GM08714 (cell line): ENCODE measurements around the gene KCNH3.
"Not testable (repeated sequence)": the region's sequence is repeated elsewhere in the genome, so short reads cannot be mapped to it uniquely, and the experiment has no call there.

ENCODE experiments used
- H3K4me3 ChIP-seq: fragments of 200-500 bp; sonication (Bioruptor generic); 2 replicates; pipeline ENCODE4 v1.5.1; 2014; ENCODE audit warnings: mild to moderate bottlenecking, low read length, inconsistent platforms
- ZNF274 ChIP-seq: IDR thresholded peaks from 2 replicates; pipeline ENCODE4 v1.6.1; 2012; ENCODE audit warnings: mild to moderate bottlenecking, low read depth, low read length

The KCNH3 gene, protein sequence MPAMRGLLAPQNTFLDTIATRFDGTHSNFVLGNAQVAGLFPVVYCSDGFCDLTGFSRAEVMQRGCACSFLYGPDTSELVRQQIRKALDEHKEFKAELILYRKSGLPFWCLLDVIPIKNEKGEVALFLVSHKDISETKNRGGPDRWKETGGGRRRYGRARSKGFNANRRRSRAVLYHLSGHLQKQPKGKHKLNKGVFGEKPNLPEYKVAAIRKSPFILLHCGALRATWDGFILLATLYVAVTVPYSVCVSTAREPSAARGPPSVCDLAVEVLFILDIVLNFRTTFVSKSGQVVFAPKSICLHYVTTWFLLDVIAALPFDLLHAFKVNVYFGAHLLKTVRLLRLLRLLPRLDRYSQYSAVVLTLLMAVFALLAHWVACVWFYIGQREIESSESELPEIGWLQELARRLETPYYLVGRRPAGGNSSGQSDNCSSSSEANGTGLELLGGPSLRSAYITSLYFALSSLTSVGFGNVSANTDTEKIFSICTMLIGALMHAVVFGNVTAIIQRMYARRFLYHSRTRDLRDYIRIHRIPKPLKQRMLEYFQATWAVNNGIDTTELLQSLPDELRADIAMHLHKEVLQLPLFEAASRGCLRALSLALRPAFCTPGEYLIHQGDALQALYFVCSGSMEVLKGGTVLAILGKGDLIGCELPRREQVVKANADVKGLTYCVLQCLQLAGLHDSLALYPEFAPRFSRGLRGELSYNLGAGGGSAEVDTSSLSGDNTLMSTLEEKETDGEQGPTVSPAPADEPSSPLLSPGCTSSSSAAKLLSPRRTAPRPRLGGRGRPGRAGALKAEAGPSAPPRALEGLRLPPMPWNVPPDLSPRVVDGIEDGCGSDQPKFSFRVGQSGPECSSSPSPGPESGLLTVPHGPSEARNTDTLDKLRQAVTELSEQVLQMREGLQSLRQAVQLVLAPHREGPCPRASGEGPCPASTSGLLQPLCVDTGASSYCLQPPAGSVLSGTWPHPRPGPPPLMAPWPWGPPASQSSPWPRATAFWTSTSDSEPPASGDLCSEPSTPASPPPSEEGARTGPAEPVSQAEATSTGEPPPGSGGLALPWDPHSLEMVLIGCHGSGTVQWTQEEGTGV

DNA sequence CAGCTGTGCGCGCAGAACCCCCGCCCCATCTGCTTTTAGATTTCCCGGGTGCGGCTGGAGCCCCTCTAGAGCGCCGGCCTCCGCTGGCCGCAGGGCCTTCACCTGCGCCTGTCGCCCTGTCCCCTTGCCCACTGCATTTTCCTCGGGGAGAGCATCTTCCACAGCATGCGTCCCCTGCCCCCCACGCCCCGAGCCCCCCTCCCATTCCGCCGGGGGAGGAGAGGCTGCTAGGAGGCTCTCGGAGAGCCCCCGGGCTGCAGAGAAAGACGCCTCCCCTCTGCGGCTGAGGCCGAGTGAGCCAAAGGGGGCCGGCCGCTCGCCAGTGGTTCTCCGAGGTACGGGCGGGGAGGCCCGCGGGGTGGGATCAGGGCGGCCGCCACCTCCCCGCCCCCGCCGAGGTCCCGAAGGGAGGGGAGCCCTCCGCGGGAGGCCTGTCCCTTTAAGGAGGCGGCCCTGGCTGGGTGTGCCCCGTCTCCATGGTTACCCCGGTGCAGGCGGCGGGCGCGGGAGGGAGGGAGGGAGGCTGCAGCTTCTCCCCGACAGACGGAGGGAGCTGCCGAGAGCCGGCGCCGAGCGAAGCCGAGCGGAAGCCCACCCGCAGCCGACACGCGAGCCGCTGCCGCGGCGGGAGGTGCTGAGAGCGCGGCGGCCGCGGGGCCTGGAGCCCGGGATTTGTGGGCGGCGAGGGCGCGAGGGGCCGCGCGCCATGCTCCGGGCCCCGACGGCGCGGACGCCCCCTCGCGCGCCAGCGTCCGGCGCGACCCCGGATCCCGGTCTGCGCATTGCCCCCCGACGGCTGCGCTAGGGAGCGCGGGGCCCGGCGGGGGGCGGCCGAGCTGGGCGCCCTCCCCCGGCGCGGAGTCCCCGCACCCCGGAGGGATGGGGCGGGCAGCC, at the start of gene KCNH3:
Gene KCNH3, plus strand, starts transcription at position 521 of the 894 bp plus-strand sequence. CDS start 387 bp downstream, outside the sequence.
- no peak for TF ChIP-seq ZNF274
- peak within 1 kb of the TSS; percentile 36; the same call in 1 of the 2 replicates for H3K4me3 ChIP-seq

DNA sequence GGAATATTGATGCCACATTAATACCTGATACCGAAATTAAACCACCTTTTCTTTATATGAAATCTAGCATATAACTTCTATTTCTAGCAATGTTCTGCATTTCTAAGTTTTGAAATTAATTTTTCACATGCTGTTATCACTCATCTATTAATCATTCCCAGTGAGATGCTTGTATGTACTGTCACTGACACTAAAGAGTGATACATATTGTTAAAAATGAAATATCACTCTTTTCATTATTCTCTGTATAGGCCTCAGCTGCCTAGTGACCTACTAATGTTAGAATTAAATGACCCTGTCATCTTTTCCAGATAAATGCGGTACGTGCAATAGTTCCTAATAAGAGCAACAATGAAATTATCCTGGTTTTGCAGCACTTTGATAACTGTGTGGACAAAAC, 49.7 kb upstream of the KCNH3 start:
- no peak overlapping the region for H3K4me3 ChIP-seq
- no peak for TF ChIP-seq ZNF274

DNA sequence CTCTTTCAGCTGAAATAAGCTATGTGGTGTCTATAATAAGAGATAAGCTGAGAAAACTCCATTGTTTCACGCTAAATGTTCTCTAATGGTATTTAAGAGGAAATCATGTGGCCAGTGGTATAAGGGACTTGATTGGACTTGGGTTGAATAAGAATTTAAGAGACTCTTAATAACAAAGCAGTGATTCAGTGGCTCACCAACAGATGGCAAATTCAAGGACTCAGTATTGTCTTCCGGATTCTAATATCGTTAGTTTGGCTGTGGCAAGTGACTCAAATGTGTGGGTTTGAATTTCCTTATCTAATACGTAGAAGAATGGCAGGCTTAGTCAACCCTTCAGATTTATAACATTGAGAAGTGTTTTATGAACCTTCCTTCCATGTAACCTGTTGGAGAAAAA, 49.1 kb upstream of the KCNH3 start:
- TF ChIP-seq ZNF274, result no peak
- H3K4me3 ChIP-seq, result no peak overlapping the region

DNA sequence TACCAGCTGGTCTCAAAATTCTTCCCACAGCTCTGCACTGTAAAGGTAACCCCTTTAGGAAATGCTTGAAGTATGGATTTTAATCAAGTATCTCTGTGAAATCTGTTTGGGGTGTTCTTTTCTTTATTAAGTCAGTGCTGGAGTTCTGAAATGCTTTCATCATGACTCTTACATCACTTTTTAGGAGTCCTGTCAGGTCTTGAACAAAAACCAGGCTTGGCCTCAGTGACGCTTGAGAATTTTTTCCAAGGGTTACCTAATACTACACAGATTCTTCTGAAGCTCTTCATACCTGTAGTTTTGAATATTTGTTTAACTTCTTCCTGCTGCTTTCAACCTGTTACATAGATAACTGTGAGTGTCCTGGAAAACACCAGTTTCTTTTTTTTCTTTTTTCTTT, 47.0 kb upstream of the KCNH3 start:
- TF ChIP-seq ZNF274, result no peak

DNA sequence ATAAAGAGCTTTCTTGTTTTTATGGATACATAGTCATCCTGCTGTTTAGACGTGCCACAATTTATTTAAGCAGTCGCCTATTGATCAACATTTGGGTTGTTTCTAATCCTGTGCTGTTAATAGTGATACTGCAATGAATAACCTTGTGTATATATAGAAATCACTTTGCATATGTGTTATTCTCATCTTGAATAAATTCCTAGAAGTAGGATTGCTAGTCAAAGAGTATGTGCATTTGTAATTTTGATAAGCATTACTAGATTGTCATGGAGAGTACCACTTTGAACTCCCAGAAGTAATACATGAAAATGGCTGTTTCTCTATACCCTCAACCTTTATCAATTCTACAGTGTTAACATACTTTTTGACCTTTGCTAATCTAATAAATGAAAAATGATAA, 44.9 kb upstream of the KCNH3 start:
- H3K4me3 ChIP-seq, result no peak overlapping the region
- no peak for TF ChIP-seq ZNF274

More for the DNA sequence above, 47.0 kb upstream of the KCNH3 start:
- no peak overlapping the region for H3K4me3 ChIP-seq

DNA sequence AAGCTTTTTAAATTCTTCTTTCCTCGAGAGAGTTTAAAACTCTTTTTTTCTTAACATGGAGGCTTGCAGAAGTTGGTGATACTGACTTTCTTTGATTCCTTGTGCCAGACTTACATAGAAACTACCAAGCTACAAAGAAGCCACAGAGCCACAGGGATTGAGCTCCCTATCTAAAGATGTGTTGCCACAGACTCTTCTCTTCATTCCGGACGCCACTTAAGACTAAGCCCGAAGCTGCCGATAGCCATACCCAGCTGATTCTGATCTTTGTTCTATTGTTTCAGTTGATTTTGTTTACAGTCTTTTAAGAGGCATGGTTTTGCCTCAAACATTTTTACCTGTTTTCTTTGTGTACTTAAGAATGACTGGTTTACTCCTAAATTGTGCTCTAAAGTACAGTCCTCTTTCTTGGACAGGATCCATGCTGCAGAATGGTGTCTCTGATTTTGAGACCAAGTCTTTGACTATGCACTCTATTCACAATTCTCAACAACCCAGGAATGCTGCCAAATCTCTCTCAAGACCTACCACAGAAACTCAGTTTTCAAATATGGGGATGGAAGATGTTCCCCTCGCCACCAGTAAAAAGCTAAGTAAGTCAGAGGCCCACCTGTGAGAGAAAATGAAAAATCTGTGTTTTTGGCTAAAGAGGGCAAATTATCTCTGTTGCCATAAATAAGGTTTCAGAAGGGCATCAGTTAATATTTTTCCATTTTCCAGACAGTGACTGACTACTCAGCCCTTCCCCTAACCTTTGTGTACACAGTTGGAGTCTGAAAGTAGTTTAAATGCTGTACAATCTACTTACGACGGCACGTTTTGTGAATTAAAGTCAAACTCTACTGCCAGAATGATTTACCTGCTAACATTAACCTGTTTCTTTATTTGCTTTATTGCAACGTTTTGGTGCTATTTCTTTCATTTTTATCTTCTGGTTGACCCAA, 42.1 kb upstream of the KCNH3 start:
- no peak for TF ChIP-seq ZNF274

DNA sequence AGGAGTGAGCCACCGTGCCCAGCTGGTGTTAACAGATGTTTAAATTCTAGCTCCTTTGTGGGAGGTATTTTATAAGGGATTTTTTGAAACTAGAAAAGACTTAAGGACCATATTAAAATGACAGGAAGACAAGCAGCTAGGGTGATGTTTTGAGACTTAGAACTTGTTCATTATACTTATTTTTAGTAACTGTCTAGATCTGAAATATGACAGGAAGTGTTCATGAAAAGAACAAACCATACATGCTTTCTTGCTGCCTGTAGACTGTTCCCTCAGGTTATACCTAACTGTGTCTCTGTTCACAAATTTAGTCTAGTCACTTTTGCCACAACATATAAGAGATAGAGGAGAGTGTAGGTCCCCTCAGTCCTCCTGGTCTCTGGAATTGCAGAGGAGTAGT, 36.9 kb upstream of the KCNH3 start:
- no peak overlapping the region for H3K4me3 ChIP-seq
- TF ChIP-seq ZNF274, result no peak

More for the DNA sequence above, 42.1 kb upstream of the KCNH3 start:
- H3K4me3 ChIP-seq, result no peak overlapping the region

DNA sequence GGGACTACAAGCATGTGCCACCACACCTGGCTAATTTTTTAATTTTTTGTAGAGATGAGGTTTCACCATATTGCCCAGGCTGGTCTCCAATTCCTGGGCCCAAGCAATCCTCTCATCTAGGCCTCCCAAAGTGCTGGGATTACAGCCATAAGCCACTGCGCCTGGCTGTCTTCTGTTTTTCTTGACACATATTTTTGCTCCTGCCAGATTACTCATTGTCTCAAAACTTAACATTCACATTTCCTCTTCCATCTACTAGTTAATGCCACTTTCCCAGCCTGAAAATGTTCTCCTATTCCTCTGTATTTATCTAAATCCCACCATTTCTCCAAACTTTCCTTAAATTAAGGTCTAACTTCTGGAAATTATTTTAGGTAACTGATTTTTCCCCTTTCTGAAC, 36.2 kb upstream of the KCNH3 start:
- TF ChIP-seq ZNF274, result no peak
- no peak overlapping the region for H3K4me3 ChIP-seq

DNA sequence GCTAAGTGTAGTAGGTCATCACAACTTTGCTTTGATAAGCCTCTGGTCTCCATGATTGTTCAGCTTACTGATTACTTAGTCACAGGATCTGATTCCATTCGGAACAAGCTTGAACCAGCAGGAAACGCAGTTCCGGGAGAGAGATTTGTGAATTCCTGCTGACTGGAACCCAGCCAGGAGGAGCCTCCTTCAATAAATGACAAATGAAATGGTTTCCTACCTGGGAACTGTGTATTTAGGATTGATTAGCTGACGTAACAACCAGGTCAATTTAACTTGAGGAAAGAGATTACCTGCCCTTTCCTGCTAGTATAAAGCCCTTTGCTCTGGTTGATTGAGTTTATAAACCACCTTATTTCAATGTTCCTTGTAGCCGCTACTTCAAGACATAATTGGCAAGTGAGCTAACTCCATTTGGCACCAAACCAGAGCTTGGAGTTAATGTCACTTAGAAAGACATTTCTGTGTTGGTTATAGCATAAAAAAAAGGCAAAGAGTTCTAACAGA, 35.1 kb upstream of the KCNH3 start:
- H3K4me3 ChIP-seq, result no peak overlapping the region
- TF ChIP-seq ZNF274, result no peak

DNA sequence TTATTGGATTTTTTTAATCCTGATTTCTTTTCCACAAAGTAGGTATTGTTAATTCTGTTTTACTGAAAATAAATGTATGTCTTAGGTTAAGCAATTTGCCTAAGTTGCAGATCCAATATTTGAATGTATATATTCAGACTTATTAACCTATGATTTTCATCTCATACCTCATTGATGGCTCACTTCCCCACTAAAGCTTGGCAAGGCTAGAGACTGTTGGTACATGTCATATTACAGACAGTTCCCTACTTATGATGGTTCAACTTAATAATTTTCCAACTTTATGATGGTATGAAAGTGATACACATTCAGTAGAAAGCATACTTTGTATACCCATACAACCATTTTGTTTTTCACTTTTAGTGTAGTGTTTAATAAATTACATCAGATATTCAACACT, 33.2 kb upstream of the KCNH3 start:
- no peak overlapping the region for H3K4me3 ChIP-seq
- TF ChIP-seq ZNF274, result no peak

DNA sequence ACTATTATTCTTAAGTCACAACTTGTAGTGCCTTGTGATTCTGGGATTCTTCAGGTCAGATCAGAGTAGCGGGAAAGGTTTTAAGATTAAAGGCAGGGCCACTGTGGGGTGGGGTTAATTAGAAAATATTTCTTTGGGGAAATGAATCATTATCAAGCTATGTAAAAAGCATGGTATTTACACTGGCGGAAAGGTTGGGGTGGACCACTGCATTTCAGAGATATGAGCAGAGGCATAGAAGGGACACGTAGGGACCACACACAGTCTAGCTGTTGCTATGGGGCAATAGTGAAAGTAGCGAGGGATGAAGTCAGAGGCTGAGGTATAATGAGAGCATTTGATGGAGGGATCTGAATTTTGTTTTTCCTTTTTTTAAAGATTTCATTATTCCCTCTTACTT, 31.7 kb upstream of the KCNH3 start:
- H3K4me3 ChIP-seq, result no peak overlapping the region
- TF ChIP-seq ZNF274, result no peak

DNA sequence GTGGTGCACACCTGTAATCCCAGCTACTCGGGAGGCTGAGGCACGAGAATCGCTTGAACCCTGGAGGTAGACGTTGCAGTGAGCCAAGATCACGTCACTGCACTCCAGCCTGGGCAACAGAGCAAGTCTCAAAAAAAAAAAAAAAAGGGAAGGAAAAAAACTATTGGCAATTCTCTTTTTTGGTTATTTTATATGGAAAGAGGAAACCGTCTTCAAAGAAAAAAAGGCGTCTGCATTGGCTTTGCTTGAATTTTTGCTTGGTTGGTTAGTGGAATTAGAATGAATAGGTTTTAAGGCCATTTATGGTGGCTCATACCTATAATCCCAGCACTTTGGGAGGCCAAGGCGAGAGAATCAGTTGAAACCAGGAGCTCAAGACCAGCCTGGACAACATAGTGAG, 29.1 kb upstream of the KCNH3 start:
- H3K4me3 ChIP-seq, result not testable (repeated sequence)
